Measurements from ENCODE around the gene BCAS1.

Gene BCAS1

GRCh38 chr20:54103067-54103761 is 32.8 kb upstream of the BCAS1 start:
- TF ChIP-seq, protein P1, sequence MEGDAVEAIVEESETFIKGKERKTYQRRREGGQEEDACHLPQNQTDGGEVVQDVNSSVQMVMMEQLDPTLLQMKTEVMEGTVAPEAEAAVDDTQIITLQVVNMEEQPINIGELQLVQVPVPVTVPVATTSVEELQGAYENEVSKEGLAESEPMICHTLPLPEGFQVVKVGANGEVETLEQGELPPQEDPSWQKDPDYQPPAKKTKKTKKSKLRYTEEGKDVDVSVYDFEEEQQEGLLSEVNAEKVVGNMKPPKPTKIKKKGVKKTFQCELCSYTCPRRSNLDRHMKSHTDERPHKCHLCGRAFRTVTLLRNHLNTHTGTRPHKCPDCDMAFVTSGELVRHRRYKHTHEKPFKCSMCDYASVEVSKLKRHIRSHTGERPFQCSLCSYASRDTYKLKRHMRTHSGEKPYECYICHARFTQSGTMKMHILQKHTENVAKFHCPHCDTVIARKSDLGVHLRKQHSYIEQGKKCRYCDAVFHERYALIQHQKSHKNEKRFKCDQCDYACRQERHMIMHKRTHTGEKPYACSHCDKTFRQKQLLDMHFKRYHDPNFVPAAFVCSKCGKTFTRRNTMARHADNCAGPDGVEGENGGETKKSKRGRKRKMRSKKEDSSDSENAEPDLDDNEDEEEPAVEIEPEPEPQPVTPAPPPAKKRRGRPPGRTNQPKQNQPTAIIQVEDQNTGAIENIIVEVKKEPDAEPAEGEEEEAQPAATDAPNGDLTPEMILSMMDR (IDR thresholded peaks at IDR 0.05; ENCODE audit: insufficient read depth, missing control alignments) = peak; percentile 73
- FAIRE-seq = no peak
- no peak for DNase-seq (ENCODE audit: insufficient read length, low spot score)

DNA sequence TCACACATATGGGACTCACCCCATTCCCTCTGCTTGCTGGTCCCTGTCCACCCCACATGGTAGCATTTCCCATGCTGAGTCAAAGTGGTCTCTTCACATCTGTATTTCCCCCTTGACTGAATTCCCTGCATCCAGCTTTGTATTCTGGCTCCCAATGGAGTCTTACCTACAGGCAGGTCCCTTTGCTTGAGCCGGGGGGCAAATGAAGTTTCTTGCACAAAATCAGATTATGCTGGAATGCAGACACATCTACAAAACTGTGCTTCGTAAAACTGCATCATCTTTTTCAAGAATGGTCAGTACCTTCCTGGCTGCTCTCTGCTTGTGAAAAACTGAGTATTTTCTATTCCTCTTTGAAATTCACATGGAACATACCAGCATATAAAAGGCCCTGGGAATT is 32.1 kb upstream of the BCAS1 start:
- FAIRE-seq (no peak), DNase-seq (ENCODE audit: insufficient read length, low spot score) (no peak)
- TF ChIP-seq, protein P1 (IDR thresholded peaks at IDR 0.05; ENCODE audit: insufficient read depth, missing control alignments) = no peak

GRCh38 chr20:54100563-54100962 is 30.2 kb upstream of the BCAS1 start:
- DNase-seq (ENCODE audit: insufficient read length, low spot score) = no peak
- TF ChIP-seq, protein P1 (IDR thresholded peaks at IDR 0.05; ENCODE audit: insufficient read depth, missing control alignments) = no peak
- no peak for FAIRE-seq

DNA sequence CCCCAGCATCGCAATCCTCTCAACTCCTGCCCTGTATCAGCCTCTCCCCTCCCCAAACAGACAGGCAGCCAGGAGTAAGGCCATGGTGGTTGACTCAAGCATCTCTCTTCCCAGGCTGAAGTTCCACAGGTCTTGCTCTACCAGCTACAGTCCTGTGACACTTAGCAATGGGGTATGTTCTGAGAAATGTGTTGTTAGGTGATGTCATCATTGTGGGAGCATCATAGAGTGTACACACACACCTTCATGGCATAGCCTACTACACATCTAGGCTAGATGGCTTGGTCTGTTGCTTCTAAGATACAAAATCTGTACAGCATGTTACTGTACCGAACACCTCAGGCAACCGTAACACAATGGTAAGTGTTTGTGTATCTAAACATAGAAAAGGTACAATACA is 29.5 kb upstream of the BCAS1 start:
- FAIRE-seq (no peak), DNase-seq (ENCODE audit: insufficient read length, low spot score) (no peak)
- TF ChIP-seq, protein P1 (IDR thresholded peaks at IDR 0.05; ENCODE audit: insufficient read depth, missing control alignments) = no peak

GRCh38 chr20:54098047-54098446 is 27.7 kb upstream of the BCAS1 start:
- TF ChIP-seq, protein P1 (IDR thresholded peaks at IDR 0.05; ENCODE audit: insufficient read depth, missing control alignments) = no peak
- DNase-seq (ENCODE audit: insufficient read length, low spot score) (no peak), FAIRE-seq (no peak)

DNA sequence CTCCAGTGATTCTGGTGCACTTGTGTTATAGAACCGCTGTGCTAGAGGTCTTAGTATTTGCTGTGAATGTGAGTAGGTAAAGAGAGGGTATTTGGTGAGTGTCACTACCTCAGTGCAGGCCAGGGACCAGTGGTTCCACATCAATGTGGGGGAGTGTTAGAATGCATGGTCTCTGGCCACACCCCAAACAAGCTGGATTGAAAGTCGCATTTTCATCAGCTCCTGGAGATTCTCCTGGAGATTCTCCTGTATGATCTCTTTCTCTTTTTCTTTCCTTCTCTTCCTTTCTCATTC is 26.8 kb upstream of the BCAS1 start:
- TF ChIP-seq, protein P1 (IDR thresholded peaks at IDR 0.05; ENCODE audit: insufficient read depth, missing control alignments) = no peak
- FAIRE-seq = no peak
- no peak for DNase-seq (ENCODE audit: insufficient read length, low spot score)

DNA sequence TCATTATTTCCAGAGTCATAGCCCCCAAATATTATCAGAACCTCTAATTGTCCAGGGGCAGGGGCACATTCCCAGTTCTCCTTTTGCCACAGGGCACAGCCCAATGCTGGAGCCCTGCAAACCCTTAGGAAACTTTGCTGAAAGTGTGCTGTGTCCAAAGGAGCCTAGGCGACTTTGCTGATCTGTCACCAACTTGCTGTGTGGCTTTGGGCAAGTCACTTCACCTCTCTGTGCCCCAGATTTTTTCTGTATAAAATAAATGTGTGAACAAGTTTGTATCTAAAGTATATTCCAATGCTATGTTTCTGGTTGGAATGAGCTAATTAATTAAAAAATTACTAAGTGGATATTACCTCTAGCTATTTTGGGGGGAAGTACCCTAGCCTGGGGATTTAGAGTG is 25.4 kb upstream of the BCAS1 start:
- TF ChIP-seq, protein P1 (IDR thresholded peaks at IDR 0.05; ENCODE audit: insufficient read depth, missing control alignments) = no peak
- FAIRE-seq (no peak), DNase-seq (ENCODE audit: insufficient read length, low spot score) (no peak)
